Panc1 (cell line): ENCODE results near the gene CD300LF.

Source experiments
- CTCF ChIP-seq: fragments of 450-650 bp; IDR thresholded peaks from 2 replicates; pipeline ENCODE4 v1.5.1; 2017; ENCODE audit warnings: mild to moderate bottlenecking
- POLR2AphosphoS5 ChIP-seq: IDR thresholded peaks from 2 replicates; pipeline ENCODE4 v1.6.1; 2012; ENCODE audit warnings: mild to moderate bottlenecking, low read depth, low read length, moderate library complexity
- REST ChIP-seq, 2 experiments: IDR thresholded peaks; 2 replicates each; pipeline ENCODE4 v1.6.1; 2011 to 2012; ENCODE audit warnings: low read depth in 2 of 2, control low read depth in 1 of 2, low read length in 1 of 2, mild to moderate bottlenecking in 1 of 2, moderate library complexity in 1 of 2; ENCODE audit not compliant: insufficient read depth in 1 of 2
- SIN3A ChIP-seq: IDR thresholded peaks from 2 replicates; pipeline ENCODE4 v1.6.1; 2012; ENCODE audit warnings: low read depth, mild to moderate bottlenecking, low read length, moderate library complexity, borderline replicate concordance; ENCODE audit not compliant: insufficient read depth
- TCF7L2 ChIP-seq: IDR thresholded peaks from 2 replicates; pipeline ENCODE4 v1.6.1; 2011; ENCODE audit warnings: mild to moderate bottlenecking, low read depth, low read length, inconsistent platforms

- TF ChIP-seq CTCF (no peak), SIN3A (no peak), REST (IDR thresholded peaks at IDR 0.05; ENCODE audit: insufficient read depth in 1 of 2, low read depth in 2 of 2, low read length in 1 of 2) (no peak), POLR2AphosphoS5 (no peak), TCF7L2 (no peak)
Measured at GRCh38 chr17:74694081-74694480, 18.6 kb downstream of the CD300LF start.
